IgD-negative memory B cell (primary cell): ENCODE measurements around the gene YJEFN3. TPM values are rescaled to one million over a fixed set of nuclear protein-coding genes. Genes with fewer than 3 reads are reported as not detected.
A peak's percentile ranks its signal among the peaks of the same experiment; 100 is the strongest.

Source experiments
- H3K27ac Mint-ChIP-seq, 3 donors: one replicate each; pipeline ENCODE4 v1.8.0; 2020 to 2022; ENCODE audit warnings: mild to moderate bottlenecking in 3 of 3, mixed read lengths in 3 of 3, moderate library complexity in 1 of 3
- H3K27me3 Mint-ChIP-seq: one replicate; pipeline ENCODE4 v1.8.0; 2021; ENCODE audit warnings: mixed read lengths
- H3K36me3 Mint-ChIP-seq: one replicate; pipeline ENCODE4 v1.8.0; 2020; ENCODE audit warnings: mild to moderate bottlenecking, mixed read lengths
- H3K4me1 Mint-ChIP-seq, 3 donors: one replicate each; pipeline ENCODE4 v1.8.0; 2020 to 2022; ENCODE audit warnings: mixed read lengths in 3 of 3, mild to moderate bottlenecking in 1 of 3
- H3K4me3 Mint-ChIP-seq, 4 donors: one replicate each; pipeline ENCODE4 v1.8.0; 2020 to 2022; ENCODE audit warnings: mild to moderate bottlenecking in 4 of 4, mixed read lengths in 4 of 4, moderate library complexity in 3 of 4
- H3K9me3 Mint-ChIP-seq, 3 donors: one replicate each; pipeline ENCODE4 v1.8.0; 2020 to 2021; ENCODE audit warnings: mixed read lengths in 3 of 3, mild to moderate bottlenecking in 1 of 3
- polyA plus RNA-seq: library from polyadenylated mRNA; unstranded; fragments of 300-500 nt; fragmentation: Illumina TruSeq; gene quantifications from one replicate; pipeline ENCODE4 v1.2.3, GENCODE V29; 2021

YJEFN3 gene
- polyA plus RNA-seq, 1 donor from 2014 or later: not detected

GRCh38 chr19:19525611-19526380 is 2.9 kb upstream of the YJEFN3 start:
- Mint-ChIP-seq H3K4me1 (peaks cover 10 to 20% (median 19%) of the 10 kb centered on the region in 3 donors), H3K27me3 (no peaks in the 10 kb centered on the region), H3K4me3 (no peak overlapping the region), H3K36me3 (peaks cover 2% of the 10 kb centered on the region), H3K9me3 (no peaks in the 10 kb centered on the region), H3K27ac (peak overlapping the region in 1 of 3 donors; percentile 23)

GRCh38 chr19:19526581-19527370 is 1.9 kb upstream of the YJEFN3 start:
- Mint-ChIP-seq H3K4me1 (peaks cover 6 to 19% (median 19%) of the 10 kb centered on the region in 3 donors), H3K27me3 (no peaks in the 10 kb centered on the region), H3K36me3 (peaks cover 2% of the 10 kb centered on the region), H3K4me3 (peak overlapping the region in 2 of 4 donors; percentile 23 to 45), H3K27ac (no peak overlapping the region), H3K9me3 (no peaks in the 10 kb centered on the region)

GRCh38 chr19:19527371-19527656 is 1.4 kb upstream of the YJEFN3 start:
- Mint-ChIP-seq H3K4me1 (peaks cover 10 to 23% (median 21%) of the 10 kb centered on the region in 3 donors), H3K27me3 (no peaks in the 10 kb centered on the region), H3K36me3 (peaks cover 4% of the 10 kb centered on the region), H3K4me3 (peak overlapping the region in 1 of 4 donors; percentile 78), H3K9me3 (no peaks in the 10 kb centered on the region), H3K27ac (no peak overlapping the region)

GRCh38 chr19:19527674-19528625 is 761 bp upstream of the YJEFN3 start:
- Mint-ChIP-seq H3K27ac (no peak overlapping the region), H3K9me3 (no peaks in the 10 kb centered on the region), H3K27me3 (no peaks in the 10 kb centered on the region), H3K4me1 (peaks cover 11 to 21% (median 18%) of the 10 kb centered on the region in 3 donors), H3K36me3 (peaks cover 4% of the 10 kb centered on the region), H3K4me3 (peak overlapping the region in 1 of 4 donors; percentile 63)

- no peaks in the 10 kb centered on the region for H3K9me3 Mint-ChIP-seq
- no peak overlapping the region for H3K4me3 Mint-ChIP-seq
- peaks cover 9 to 11% (median 10%) of the 10 kb centered on the region in 3 donors for H3K4me1 Mint-ChIP-seq
- H3K27ac Mint-ChIP-seq: no peak overlapping the region
- peaks cover 2% of the 10 kb centered on the region for H3K36me3 Mint-ChIP-seq
- H3K27me3 Mint-ChIP-seq: no peaks in the 10 kb centered on the region
Measured at GRCh38 chr19:19529783-19530422, 1.2 kb downstream of the YJEFN3 start.

- peaks cover 2% of the 10 kb centered on the region for H3K36me3 Mint-ChIP-seq
- peaks cover 7 to 9% (median 8%) of the 10 kb centered on the region in 3 donors for H3K4me1 Mint-ChIP-seq
- H3K9me3 Mint-ChIP-seq: no peaks in the 10 kb centered on the region
- no peaks in the 10 kb centered on the region for H3K27me3 Mint-ChIP-seq
- peak overlapping the region in 1 of 3 donors; percentile 53 for H3K27ac Mint-ChIP-seq
- H3K4me3 Mint-ChIP-seq: peak overlapping the region in 1 of 4 donors; percentile 28
Measured at GRCh38 chr19:19530423-19530804, 1.7 kb downstream of the YJEFN3 start.

GRCh38 chr19:19530889-19531288 is 2.2 kb downstream of the YJEFN3 start:
- no peaks in the 10 kb centered on the region for H3K27me3 Mint-ChIP-seq
- H3K4me3 Mint-ChIP-seq: no peak overlapping the region
- no peaks in the 10 kb centered on the region for H3K9me3 Mint-ChIP-seq

GRCh38 chr19:19531951-19532805 is 3.5 kb downstream of the YJEFN3 start:
- H3K27ac Mint-ChIP-seq: peak overlapping the region in 1 of 3 donors; percentile 80
- peaks cover 5 to 9% (median 7%) of the 10 kb centered on the region in 3 donors for H3K4me1 Mint-ChIP-seq
- peak overlapping the region in 2 of 4 donors; percentile 57 to 84 for H3K4me3 Mint-ChIP-seq
- H3K27me3 Mint-ChIP-seq: no peaks in the 10 kb centered on the region
- H3K9me3 Mint-ChIP-seq: no peaks in the 10 kb centered on the region
- H3K36me3 Mint-ChIP-seq: peaks cover 2% of the 10 kb centered on the region

More at GRCh38 chr19:19530889-19531288, 2.2 kb downstream of the YJEFN3 start:
- H3K27ac Mint-ChIP-seq: no peak overlapping the region
- H3K4me1 Mint-ChIP-seq: peaks cover 7 to 9% (median 8%) of the 10 kb centered on the region in 3 donors
- peaks cover 2% of the 10 kb centered on the region for H3K36me3 Mint-ChIP-seq

GRCh38 chr19:19532806-19533701 is 4.3 kb downstream of the YJEFN3 start:
- H3K4me1 Mint-ChIP-seq: peaks cover 6 to 9% (median 8%) of the 10 kb centered on the region in 3 donors
- peaks cover 2% of the 10 kb centered on the region for H3K36me3 Mint-ChIP-seq
- H3K4me3 Mint-ChIP-seq: no peak overlapping the region
- H3K9me3 Mint-ChIP-seq: no peaks in the 10 kb centered on the region
- H3K27me3 Mint-ChIP-seq: no peaks in the 10 kb centered on the region
- H3K27ac Mint-ChIP-seq: peak overlapping the region in 2 of 3 donors; percentile 9 to 83

GRCh38 chr19:19533841-19534240 is 5.1 kb downstream of the YJEFN3 start:
- no peaks in the 10 kb centered on the region for H3K9me3 Mint-ChIP-seq
- peak overlapping the region in 1 of 4 donors; percentile 47 for H3K4me3 Mint-ChIP-seq
- H3K4me1 Mint-ChIP-seq: peaks cover 10 to 13% (median 12%) of the 10 kb centered on the region in 3 donors
- H3K27me3 Mint-ChIP-seq: peaks cover 4% of the 10 kb centered on the region
- peaks cover 2% of the 10 kb centered on the region for H3K36me3 Mint-ChIP-seq
- peak overlapping the region; percentile 9 to 83 (median 39) for H3K27ac Mint-ChIP-seq

GRCh38 chr19:19534556-19535265 is 6.0 kb downstream of the YJEFN3 start:
- H3K27me3 Mint-ChIP-seq: peaks cover 9% of the 10 kb centered on the region
- peaks cover 12 to 15% (median 13%) of the 10 kb centered on the region in 3 donors for H3K4me1 Mint-ChIP-seq
- peak overlapping the region in 1 of 3 donors; percentile 39 for H3K27ac Mint-ChIP-seq
- H3K36me3 Mint-ChIP-seq: peaks cover 2% of the 10 kb centered on the region
- no peak overlapping the region for H3K4me3 Mint-ChIP-seq
- H3K9me3 Mint-ChIP-seq: no peaks in the 10 kb centered on the region
